IMR-90 (cell line): ENCODE data around the gene ZNF71. TPM values are rescaled to one million over a fixed set of nuclear protein-coding genes. Genes with fewer than 3 reads are reported as not detected.

ENCODE experiments used
- ATAC-seq: fragments of 200-7000 bp; cut with Tn5 transposase; 2 replicates; pipeline ENCODE4 v1.9.1; 2020; ENCODE audit warnings: low read depth, mild to moderate bottlenecking, moderate library complexity
- BruUV-seq: library from RNA; stranded (reverse); fragments of 400-500 nt; replicated peaks from 2 replicates; lab custom pipeline; 2021; lab: Mats Ljungman, UMichigan
- CTCF ChIA-PET: fragments of 300-600 bp; formaldehyde crosslinking; extraction: SDS; loops from one replicate; lab custom pipeline; 2021; ENCODE audit warnings: antibody characterized with exemption; lab: Yijun Ruan, JAX
- POLR2A ChIA-PET: fragments of 300-600 bp; sonication (Branson Sonifier 250); formaldehyde crosslinking; loops from one replicate; lab custom pipeline; 2022; ENCODE audit warnings: antibody characterized with exemption; ENCODE audit not compliant: unreplicated experiment; lab: Charles Lee
- DNase-seq: peaks from one replicate; pipeline ENCODE4 v3.0.0; 2013
- H2AFZ ChIP-seq: replicated peaks from 2 replicates; pipeline ENCODE3; 2013; ENCODE audit warnings: low read length, mild to moderate bottlenecking; ENCODE audit not compliant: poor library complexity
- H2AK5ac ChIP-seq: 2 replicates; pipeline ENCODE4 v1.6.1; 2013; ENCODE audit warnings: low read depth, low read length, inconsistent platforms
- H2AK9ac ChIP-seq: replicated peaks from 2 replicates; pipeline ENCODE3; 2013; ENCODE audit warnings: mild to moderate bottlenecking, low read depth, low read length, moderate library complexity; ENCODE audit not compliant: poor library complexity
- H2BK120ac ChIP-seq: 2 replicates; pipeline ENCODE4 v1.6.1; 2013; ENCODE audit warnings: low read depth, low read length, inconsistent platforms
- H2BK15ac ChIP-seq: 3 replicates; pipeline ENCODE4 v1.6.1; 2013; ENCODE audit warnings: low read depth, low read length, inconsistent platforms
- H2BK20ac ChIP-seq: 2 replicates; pipeline ENCODE4 v1.6.1; 2013; ENCODE audit warnings: low read depth, mild to moderate bottlenecking, inconsistent platforms, low read length, moderate library complexity
- H2BK5ac ChIP-seq: 2 replicates; pipeline ENCODE4 v1.6.1; 2013; ENCODE audit warnings: mild to moderate bottlenecking, low read depth, low read length, inconsistent platforms; ENCODE audit not compliant: poor library complexity, severe bottlenecking
- H3K14ac ChIP-seq: replicated peaks from 2 replicates; pipeline ENCODE4 v1.6.1; 2013; ENCODE audit warnings: low read depth, low read length, inconsistent platforms
- H3K18ac ChIP-seq: 2 replicates; pipeline ENCODE4 v1.6.1; 2013; ENCODE audit warnings: low read depth, low read length, control low read depth
- H3K23ac ChIP-seq: 2 replicates; pipeline ENCODE4 v1.6.1; 2013; ENCODE audit warnings: low read depth, low read length, inconsistent platforms
- H3K27ac ChIP-seq: 2 replicates; pipeline ENCODE4 v1.5.1; 2013; ENCODE audit warnings: mild to moderate bottlenecking, control low read depth, low read length; ENCODE audit not compliant: insufficient read depth
- H3K27me3 ChIP-seq: 2 replicates; pipeline ENCODE4 v1.6.1; 2013; ENCODE audit warnings: low read length; ENCODE audit not compliant: control insufficient read depth, insufficient read depth
- H3K36me3 ChIP-seq: 2 replicates; pipeline ENCODE4 v1.6.1; 2013; ENCODE audit warnings: low read length, mixed read lengths; ENCODE audit not compliant: control insufficient read depth, insufficient read depth
- H3K4ac ChIP-seq: 2 replicates; pipeline ENCODE4 v1.6.1; 2013; ENCODE audit warnings: low read depth, low read length, inconsistent platforms
- H3K4me1 ChIP-seq: 2 replicates; pipeline ENCODE4 v1.6.1; 2013; ENCODE audit warnings: low read length, mixed read lengths; ENCODE audit not compliant: control insufficient read depth, insufficient read depth
- H3K4me2 ChIP-seq: 2 replicates; pipeline ENCODE4 v1.6.1; 2013; ENCODE audit warnings: low read depth, mild to moderate bottlenecking, control low read depth, low read length, moderate library complexity
- H3K4me3 ChIP-seq: 2 replicates; pipeline ENCODE4 v1.5.1; 2013; ENCODE audit warnings: low read depth, mild to moderate bottlenecking, control low read depth, low read length, moderate library complexity; ENCODE audit not compliant: insufficient read depth
- H3K56ac ChIP-seq: 2 replicates; pipeline ENCODE4 v1.6.1; 2013; ENCODE audit warnings: low read length, inconsistent platforms; ENCODE audit not compliant: insufficient read depth; ENCODE audit errors: extremely low read depth
- H3K79me1 ChIP-seq, 2 experiments: 2 replicates each; pipeline ENCODE4 v1.6.1; 2013; ENCODE audit warnings: low read length in 2 of 2, inconsistent platforms in 1 of 2, low read depth in 1 of 2
- H3K9ac ChIP-seq: 2 replicates; pipeline ENCODE4 v1.6.1; 2013; ENCODE audit warnings: low read depth, low read length, control low read depth
- H3K9me1 ChIP-seq: 2 replicates; pipeline ENCODE4 v1.6.1; 2013; ENCODE audit warnings: low read length, inconsistent platforms; ENCODE audit not compliant: insufficient read depth
- H3K9me3 ChIP-seq: 2 replicates; pipeline ENCODE4 v1.6.1; 2013; ENCODE audit warnings: low read length; ENCODE audit not compliant: control insufficient read depth, insufficient read depth
- H4K20me1 ChIP-seq: 2 replicates; pipeline ENCODE4 v1.6.1; 2013; ENCODE audit warnings: low read length, inconsistent platforms; ENCODE audit not compliant: insufficient read depth
- H4K5ac ChIP-seq: 2 replicates; pipeline ENCODE4 v1.6.1; 2013; ENCODE audit warnings: mild to moderate bottlenecking, low read depth, low read length, control low read depth
- H4K8ac ChIP-seq, 2 experiments: 2 replicates each; pipeline ENCODE4 v1.6.1; 2013; ENCODE audit warnings: low read depth in 2 of 2, low read length in 2 of 2, control low read depth in 1 of 2, inconsistent platforms in 1 of 2
- H4K91ac ChIP-seq: 2 replicates; pipeline ENCODE4 v1.6.1; 2013; ENCODE audit warnings: low read depth, low read length, inconsistent platforms; ENCODE audit not compliant: insufficient read depth
- BHLHE40 ChIP-seq: fragments of 150-350 bp; IDR thresholded peaks from 2 replicates; pipeline ENCODE4 v1.6.1; 2016; ENCODE audit warnings: mild to moderate bottlenecking, low read depth, low read length
- CHD1 ChIP-seq: IDR thresholded peaks from 2 replicates; pipeline ENCODE4 v1.6.1; 2012; ENCODE audit warnings: low read depth, low read length, improper control_type of control experiment
- ELK1 ChIP-seq: fragments of 150-350 bp; IDR thresholded peaks from 2 replicates; pipeline ENCODE4 v1.6.1; 2016; ENCODE audit warnings: low read depth, mild to moderate bottlenecking, low read length, moderate library complexity, borderline replicate concordance
- FOS ChIP-seq: fragments of 150-350 bp; IDR thresholded peaks from 2 replicates; pipeline ENCODE4 v1.6.1; 2016; ENCODE audit warnings: low read depth, low read length
- MAFK ChIP-seq: IDR thresholded peaks from 2 replicates; pipeline ENCODE4 v1.6.1; 2012; ENCODE audit warnings: low read depth, low read length, improper control_type of control experiment
- MAZ ChIP-seq: IDR thresholded peaks from 2 replicates; pipeline ENCODE4 v1.6.1; 2012; ENCODE audit warnings: low read depth, mild to moderate bottlenecking, low read length, improper control_type of control experiment, moderate library complexity, borderline replicate concordance
- MXI1 ChIP-seq: IDR thresholded peaks from 2 replicates; pipeline ENCODE4 v1.6.1; 2012; ENCODE audit warnings: low read depth, mild to moderate bottlenecking, low read length, moderate library complexity, borderline replicate concordance
- NFE2L2 ChIP-seq: fragments of 150-350 bp; IDR thresholded peaks from 2 replicates; pipeline ENCODE4 v1.6.1; 2016; ENCODE audit warnings: low read depth, mild to moderate bottlenecking, low read length
- POLR2A ChIP-seq: IDR thresholded peaks from 2 replicates; pipeline ENCODE4 v1.6.1; 2012; ENCODE audit warnings: mild to moderate bottlenecking, low read depth, low read length
- RCOR1 ChIP-seq: IDR thresholded peaks from 2 replicates; pipeline ENCODE4 v1.6.1; 2012; ENCODE audit warnings: mild to moderate bottlenecking, low read length, improper control_type of control experiment; ENCODE audit not compliant: insufficient replicate concordance
- USF2 ChIP-seq: fragments of 150-350 bp; IDR thresholded peaks from 2 replicates; pipeline ENCODE4 v1.6.1; 2017; ENCODE audit warnings: mild to moderate bottlenecking, antibody characterized with exemption, low read length, low read depth
- WGBS, 2 experiments: methylation state at CpG; one replicate each; pipeline versions ENCODE4 v1.1.5 to v1.1.7; 2013; ENCODE audit warnings: missing lambda C conversion rate in 2 of 2; ENCODE audit not compliant: insufficient read length in 1 of 2; ENCODE audit errors: extremely low coverage in 2 of 2; 5-methylcytosine and 5-hydroxymethylcytosine counted together
- dilution Hi-C: fragments of 300-500 bp; cut with HindIII; formaldehyde crosslinking; loops from one replicate; pipeline ENCODE4 v1.14.3; 2018; ENCODE audit warnings: low sequenced_read_pairs; ENCODE audit not compliant: unreplicated experiment
- in situ Hi-C: fragments of 300-500 bp; cut with MboI; formaldehyde crosslinking; loops from 3 replicates; pipeline ENCODE4 v1.14.3; 2019; ENCODE audit warnings: low sequenced_read_pairs, inconsistent platforms, mixed read lengths
- intact Hi-C: fragments of 100-400 bp; cut with micrococcal nuclease; formaldehyde crosslinking; loops from 2 replicates; pipeline ENCODE4 v1.10.0; 2022
- polyA plus RNA-seq, 3 experiments: library from polyadenylated mRNA; depleted of rRNA; stranded (reverse); fragments of >200 nt; gene quantifications; 2 replicates each; pipeline ENCODE4 v1.2.3, GENCODE V29; 2012; ENCODE audit warnings: low replicate concordance in 1 of 3
- total RNA-seq: library from RNA; depleted of rRNA; stranded (reverse); fragments of >200 nt; gene quantifications from 2 replicates; pipeline ENCODE4 v1.2.3, GENCODE V29; 2012

The ZNF71 gene
- total and polyA plus RNA-seq, 2 of the 4 experiments (the other 2 are of a cell fraction), result 7.9 to 9.3 TPM

DNA sequence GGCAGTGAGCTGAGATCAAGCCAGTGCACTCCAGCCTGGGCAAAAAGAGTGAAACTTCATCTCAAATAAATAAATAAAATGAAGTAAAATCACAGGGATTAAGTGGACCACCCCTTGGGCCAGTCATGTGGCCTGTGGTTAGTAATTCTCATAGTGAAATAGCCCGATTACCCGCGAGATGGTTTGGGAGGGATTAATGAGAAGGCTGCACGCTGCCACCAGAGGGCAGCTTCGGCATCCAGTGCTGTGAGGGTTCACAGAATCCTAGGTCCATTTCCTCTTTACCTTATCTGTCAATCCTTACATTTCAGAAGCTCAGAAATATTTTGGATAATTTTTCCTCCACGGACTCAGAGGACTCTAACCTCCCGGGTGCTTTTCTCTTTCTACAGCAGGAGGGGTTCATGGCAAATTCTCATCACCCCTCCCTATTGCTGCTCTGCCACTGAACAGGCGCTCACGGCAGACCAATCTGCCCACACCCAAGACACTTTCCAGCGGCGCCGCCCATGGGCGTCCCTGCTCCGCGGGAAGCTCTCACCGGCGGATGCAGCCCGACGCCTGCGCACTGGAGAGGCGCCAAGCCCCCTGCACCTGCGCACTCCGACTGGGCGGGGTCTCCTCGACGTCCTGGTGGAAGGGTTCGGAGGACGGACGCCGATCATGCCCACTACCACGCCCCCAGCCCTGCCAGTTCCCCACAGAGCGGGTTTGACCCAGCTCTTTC is 65.4 kb downstream of the ZNF71 start:
- no peak overlapping the region for H2AFZ ChIP-seq
- H4K20me1 ChIP-seq, result no peaks in the 10 kb centered on the region
- no peak overlapping the region for H3K4ac ChIP-seq
- H2BK5ac ChIP-seq, result no peak overlapping the region
- H4K91ac ChIP-seq, result no peak overlapping the region
- H4K8ac ChIP-seq, result no peak overlapping the region
- no peak overlapping the region for H3K27ac ChIP-seq
- H3K4me1 ChIP-seq, result no peaks in the 10 kb centered on the region
- H3K4me3 ChIP-seq, result no peak overlapping the region
- no TSS peak for BruUV-seq
- CTCF ChIA-PET, result interaction anchor here (0.6 kb wide), 1 partner anchor 238 kb away, joined by 3 read pairs; no protein-coding TSS in a partner anchor
- no peak overlapping the region for H3K14ac ChIP-seq
- no peak overlapping the region for H4K5ac ChIP-seq
- no peak overlapping the region for H3K9ac ChIP-seq
- no peaks in the 10 kb centered on the region for H3K9me1 ChIP-seq
- H2AK5ac ChIP-seq, result no peak overlapping the region
- dilution Hi-C loops (no loop called here), intact Hi-C loops (no loop called here), in situ Hi-C loops (no loop called here)
- H3K56ac ChIP-seq, result no peak overlapping the region
- H2BK120ac ChIP-seq, result no peak overlapping the region
- H3K27me3 ChIP-seq, result no peaks in the 10 kb centered on the region
- peaks cover 51% of the 10 kb centered on the region for H3K9me3 ChIP-seq
- DNase-seq, result no peak
- no peaks in the 10 kb centered on the region for H3K36me3 ChIP-seq
- POLR2A ChIA-PET, result no interaction called here
- no peak overlapping the region for H2AK9ac ChIP-seq
- H3K18ac ChIP-seq, result no peak overlapping the region
- TF ChIP-seq RCOR1, result no peak
- TF ChIP-seq CHD1, result no peak
- no peak for TF ChIP-seq BHLHE40
- TF ChIP-seq MXI1, result no peak
- TF ChIP-seq ELK1, result no peak
- no peak for TF ChIP-seq USF2
- TF ChIP-seq FOS, result no peak
- no peak for TF ChIP-seq NFE2L2
- no peak for TF ChIP-seq MAFK
- TF ChIP-seq POLR2A, result no peak
- TF ChIP-seq MAZ, result no peak
- H3K4me2 ChIP-seq, result no peak overlapping the region
- H3K79me1 ChIP-seq, result no peaks in the 10 kb centered on the region
- ATAC-seq, result no peak
- H2BK20ac ChIP-seq, result no peak overlapping the region
- no peak overlapping the region for H3K23ac ChIP-seq
- no peak overlapping the region for H2BK15ac ChIP-seq
- WGBS, 2 experiments, result 26% methylated on average over 3 of the region's 32 CpGs; no CpG with 5 or more reads in 1 of the 2 experiments
